GM13977 (cell line): ENCODE measurements around the gene PRDM2.

Source experiments
- DNase-seq: peaks from one replicate; pipeline ENCODE4 v3.0.0; 2012; ENCODE audit warnings: low spot score
- in situ Hi-C: fragments of 300-500 bp; cut with MboI; formaldehyde crosslinking; loops from one replicate; pipeline ENCODE4 v1.12.0; 2022; ENCODE audit warnings: low sequenced_read_pairs, low pct_unique_long_range_greater_than_20kb, mixed read lengths, inconsistent platforms; ENCODE audit not compliant: unreplicated experiment
- TF ChIP-seq, protein P1 (sequence below): IDR thresholded peaks from 2 replicates; pipeline ENCODE4 v1.5.1; 2012; ENCODE audit warnings: mild to moderate bottlenecking, control low read depth; ENCODE audit not compliant: insufficient read depth; ENCODE audit errors: extremely low read depth, missing control alignments

PRDM2 gene

DNA sequence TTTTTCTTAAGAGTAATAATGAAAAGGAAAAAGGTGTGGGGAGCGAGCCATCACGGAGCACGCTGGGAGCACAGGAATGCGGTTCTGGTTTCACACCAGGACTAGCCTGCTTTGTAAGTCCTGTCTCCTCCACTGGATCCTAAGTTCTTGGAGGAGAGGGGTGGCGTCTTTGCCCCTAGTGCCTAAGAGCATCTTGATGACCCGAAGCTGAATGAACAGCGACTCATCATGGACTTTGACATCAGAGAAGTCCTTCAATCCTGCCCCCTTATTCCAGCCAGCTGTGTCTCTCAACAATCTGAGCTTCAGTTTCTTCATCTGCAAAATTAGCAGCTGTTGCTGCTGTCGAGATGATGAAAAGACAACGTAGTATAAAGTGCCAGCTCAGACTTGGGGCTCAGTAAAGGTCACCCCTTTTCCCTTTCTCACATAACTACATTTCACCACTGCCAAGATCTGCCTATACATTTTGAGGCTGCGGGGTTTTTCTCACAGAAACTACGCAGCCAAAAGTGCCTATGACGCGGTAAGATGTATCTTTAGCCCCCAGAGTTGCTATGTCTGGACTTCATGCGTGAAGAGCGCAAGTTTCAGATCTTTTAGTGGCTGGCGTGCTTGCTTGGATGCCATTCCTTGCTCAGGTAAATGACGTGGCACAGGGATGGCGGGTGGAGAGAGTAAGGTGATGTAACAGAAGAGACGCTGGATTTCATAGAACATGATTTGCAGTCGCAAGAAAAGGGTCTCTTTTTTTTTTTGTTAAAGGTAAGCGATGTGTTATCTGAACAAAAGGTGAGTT is 4.9 kb upstream of the PRDM2 start:
- in situ Hi-C loops, result loop anchor here (25.0 kb wide), 1 partner anchor 267 kb away; no protein-coding TSS in a partner anchor
- TF ChIP-seq, protein P1, sequence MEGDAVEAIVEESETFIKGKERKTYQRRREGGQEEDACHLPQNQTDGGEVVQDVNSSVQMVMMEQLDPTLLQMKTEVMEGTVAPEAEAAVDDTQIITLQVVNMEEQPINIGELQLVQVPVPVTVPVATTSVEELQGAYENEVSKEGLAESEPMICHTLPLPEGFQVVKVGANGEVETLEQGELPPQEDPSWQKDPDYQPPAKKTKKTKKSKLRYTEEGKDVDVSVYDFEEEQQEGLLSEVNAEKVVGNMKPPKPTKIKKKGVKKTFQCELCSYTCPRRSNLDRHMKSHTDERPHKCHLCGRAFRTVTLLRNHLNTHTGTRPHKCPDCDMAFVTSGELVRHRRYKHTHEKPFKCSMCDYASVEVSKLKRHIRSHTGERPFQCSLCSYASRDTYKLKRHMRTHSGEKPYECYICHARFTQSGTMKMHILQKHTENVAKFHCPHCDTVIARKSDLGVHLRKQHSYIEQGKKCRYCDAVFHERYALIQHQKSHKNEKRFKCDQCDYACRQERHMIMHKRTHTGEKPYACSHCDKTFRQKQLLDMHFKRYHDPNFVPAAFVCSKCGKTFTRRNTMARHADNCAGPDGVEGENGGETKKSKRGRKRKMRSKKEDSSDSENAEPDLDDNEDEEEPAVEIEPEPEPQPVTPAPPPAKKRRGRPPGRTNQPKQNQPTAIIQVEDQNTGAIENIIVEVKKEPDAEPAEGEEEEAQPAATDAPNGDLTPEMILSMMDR, result no peak
- DNase-seq, result no peak

DNA sequence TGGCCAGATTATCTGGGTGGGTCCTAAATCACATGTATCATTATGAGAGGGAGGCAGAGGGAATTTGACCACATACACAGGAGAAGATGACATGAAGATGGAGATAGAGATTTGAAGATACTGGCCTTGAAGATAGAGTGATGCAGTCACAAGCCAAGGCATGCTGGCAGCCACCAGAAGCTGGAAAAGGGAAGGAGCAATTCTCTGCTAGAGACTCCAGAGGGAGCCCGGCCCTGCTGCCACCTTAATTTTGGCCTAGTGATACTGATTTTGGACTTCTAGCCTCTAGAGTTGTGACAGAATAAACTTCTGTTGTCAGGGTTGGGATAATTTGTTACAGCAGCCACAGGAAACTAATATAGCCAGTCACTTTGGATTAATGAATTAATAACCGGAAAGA is 2.2 kb upstream of the PRDM2 start:
- in situ Hi-C loops, result loop anchor here (25.0 kb wide), 1 partner anchor 265 kb away; no protein-coding TSS in a partner anchor
- no peak for DNase-seq
- TF ChIP-seq, protein P1, result peak; percentile 7

DNA sequence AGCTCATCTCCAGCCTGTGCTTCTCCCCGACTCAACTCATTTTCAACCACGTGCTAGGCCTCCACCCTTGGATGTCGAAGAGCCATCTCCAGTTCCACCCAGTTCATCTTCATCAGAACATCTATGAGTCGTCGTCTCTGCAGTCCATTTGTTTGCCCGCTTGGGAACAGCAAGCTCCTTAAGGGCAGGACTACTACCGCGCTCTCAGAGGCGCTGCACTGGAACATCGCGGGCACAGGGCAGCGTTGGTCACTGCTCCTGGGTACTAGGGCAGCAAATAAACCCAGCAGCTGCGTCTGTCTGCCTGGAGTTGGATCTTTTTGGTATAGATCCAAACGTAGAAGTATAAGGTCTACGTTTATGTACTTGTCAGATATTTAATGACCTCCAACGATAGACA is 478 bp upstream of the PRDM2 start:
- DNase-seq, result no peak
- in situ Hi-C loops, result loop anchor here (25.0 kb wide), 1 partner anchor 263 kb away; no protein-coding TSS in a partner anchor

DNA sequence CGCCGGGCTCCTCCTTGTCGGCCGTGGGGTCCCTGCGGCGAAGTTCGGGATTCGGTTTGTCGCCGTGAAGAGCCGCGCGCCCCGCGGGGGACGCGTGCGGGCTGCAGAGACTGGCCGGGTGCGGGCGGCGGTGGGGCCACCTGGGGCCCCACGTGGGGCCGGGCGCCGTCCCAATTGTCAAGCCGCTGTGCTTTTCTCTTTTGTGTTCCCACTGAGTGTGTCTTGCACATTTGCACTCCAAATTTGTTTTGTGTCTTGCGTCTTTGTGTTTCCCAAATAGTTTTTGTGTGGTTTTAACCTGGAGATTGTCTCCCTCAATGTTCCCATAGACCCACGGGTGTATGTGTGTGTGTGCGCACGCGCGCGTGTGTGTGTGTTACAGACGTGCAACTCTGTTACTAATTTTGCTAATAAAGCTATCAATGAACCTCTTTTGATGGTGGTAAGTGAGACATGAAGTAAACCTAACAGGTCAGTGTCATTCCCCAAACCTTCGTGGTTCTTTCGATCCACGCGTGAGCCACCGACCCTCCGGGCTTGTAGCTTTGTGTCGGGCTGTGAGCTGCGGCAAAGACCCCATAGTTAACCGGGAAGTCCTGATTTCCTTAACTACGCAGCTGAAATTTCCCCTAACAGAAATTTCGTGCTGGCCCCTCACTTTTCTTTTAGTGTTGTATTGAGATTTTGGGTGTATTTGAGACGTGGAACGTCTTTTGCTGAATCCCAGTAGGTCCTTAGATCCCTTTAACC is 708 bp downstream of the PRDM2 start:
- TF ChIP-seq, protein P1, result no peak
- in situ Hi-C loops, result no loop called here
- DNase-seq, result peak; percentile 73

More for the DNA sequence above, 478 bp upstream of the PRDM2 start:
- TF ChIP-seq, protein P1, result no peak

DNA sequence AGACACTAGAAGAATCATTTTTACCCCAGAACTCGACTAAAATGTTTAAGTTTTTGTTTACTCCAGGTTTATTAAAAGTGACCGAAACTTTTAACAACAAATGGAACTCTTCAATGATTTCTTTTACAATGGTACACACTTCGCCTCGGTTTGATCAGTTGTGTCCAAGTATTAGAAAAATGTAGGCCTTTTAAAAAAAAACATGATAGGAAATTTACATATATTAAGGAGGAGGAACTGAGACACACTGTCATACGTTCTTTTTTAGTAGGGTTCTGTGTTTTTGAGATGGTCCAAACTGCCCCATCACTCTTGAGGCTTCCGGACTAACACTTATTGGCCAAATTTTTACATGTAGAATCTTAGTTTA is 1.3 kb downstream of the PRDM2 start:
- in situ Hi-C loops, result no loop called here
- peak; percentile 59 for DNase-seq
- TF ChIP-seq, protein P1, result no peak

DNA sequence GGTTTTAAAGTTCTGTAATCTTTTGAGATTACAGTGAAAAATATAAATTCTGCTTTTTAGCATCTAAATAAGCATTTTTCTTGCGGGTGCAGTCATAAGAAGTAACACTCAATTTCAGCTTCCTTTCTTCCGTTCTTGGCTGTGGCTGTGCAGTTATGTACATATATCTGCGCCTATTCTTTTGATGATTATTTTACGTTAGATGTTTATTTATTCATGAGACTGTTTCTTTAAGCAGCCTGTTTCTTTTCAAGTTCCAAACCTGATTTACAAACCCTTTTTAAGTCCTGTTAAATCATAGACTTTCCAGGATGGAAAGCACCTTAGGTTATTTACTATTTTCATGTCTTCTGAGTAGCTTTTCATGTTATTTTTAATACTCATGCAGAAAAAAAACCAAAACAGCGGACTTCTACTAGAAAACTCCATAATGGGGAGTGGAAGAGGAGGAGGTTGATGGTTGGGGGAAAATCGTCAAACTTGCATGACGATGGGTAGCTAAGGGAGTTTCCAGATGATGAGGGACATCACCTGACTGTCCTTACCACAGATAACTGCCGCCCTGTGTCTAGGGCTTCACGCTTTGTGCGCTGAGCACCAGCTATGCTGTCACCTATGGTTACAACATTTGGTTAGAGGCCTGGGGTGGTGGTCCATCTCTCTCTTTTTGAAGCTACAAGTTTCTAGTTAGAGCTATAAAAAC is 2.6 kb downstream of the PRDM2 start:
- DNase-seq, result peak; percentile 84
- TF ChIP-seq, protein P1, result no peak
- in situ Hi-C loops, result no loop called here
